NB4 (cell line): ENCODE measurements around the gene ACADVL.

Experiments
- CTCF ChIP-seq: IDR thresholded peaks from one replicate; pipeline ENCODE4 v1.5.1; 2012; ENCODE audit warnings: low read depth, low read length
- MAX ChIP-seq: IDR thresholded peaks from 2 replicates; pipeline ENCODE4 v1.6.1; 2011; ENCODE audit warnings: low read depth, low read length

GRCh38 chr17:7173687-7174602, 45.8 kb upstream of the ACADVL start:
- TF ChIP-seq CTCF (no peak), MAX (no peak)
